ENCODE data around the gene SLC13A1.

The SLC13A1 gene

DNA sequence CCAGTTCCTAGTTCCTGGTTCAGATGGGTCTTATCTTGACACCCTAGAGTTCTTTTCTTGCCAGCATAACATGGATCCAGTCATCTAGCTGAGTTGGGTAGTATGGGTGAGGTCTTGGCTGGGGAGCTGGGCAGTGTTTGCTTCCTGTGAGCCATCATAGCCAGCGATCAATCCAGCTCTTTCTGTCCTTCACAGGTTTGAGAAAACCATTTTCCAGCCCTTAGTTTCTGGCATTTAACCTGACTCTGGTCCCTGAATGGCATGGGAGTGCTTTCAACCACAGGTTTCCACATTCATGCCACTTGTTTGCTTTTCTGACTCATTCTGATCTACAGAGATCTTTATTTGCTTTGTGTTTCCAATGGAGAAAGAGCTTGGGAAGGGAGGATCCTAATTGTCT, 8.6 kb downstream of the SLC13A1 start:
- H3K9ac ChIP-seq (ENCODE audit: low read length): no peak overlapping the region
- no peaks in the 10 kb centered on the region for H3K36me3 ChIP-seq (ENCODE audit: insufficient read depth, low read length)
- no peaks in the 10 kb centered on the region for H3K27me3 ChIP-seq (ENCODE audit: control insufficient read depth in 1 of 2, insufficient read depth in 2 of 2, low read length in 2 of 2)
- no peak overlapping the region for H3K27ac ChIP-seq (ENCODE audit: low read depth, low read length)
- H3K4me3 ChIP-seq (ENCODE audit: low read depth in 1 of 2, low read length in 2 of 2): no peak overlapping the region
- no peaks in the 10 kb centered on the region for H3K9me3 ChIP-seq (ENCODE audit: low read length)
- H3K4me1 ChIP-seq (ENCODE audit: insufficient read depth, low read length): no peaks in the 10 kb centered on the region

DNA sequence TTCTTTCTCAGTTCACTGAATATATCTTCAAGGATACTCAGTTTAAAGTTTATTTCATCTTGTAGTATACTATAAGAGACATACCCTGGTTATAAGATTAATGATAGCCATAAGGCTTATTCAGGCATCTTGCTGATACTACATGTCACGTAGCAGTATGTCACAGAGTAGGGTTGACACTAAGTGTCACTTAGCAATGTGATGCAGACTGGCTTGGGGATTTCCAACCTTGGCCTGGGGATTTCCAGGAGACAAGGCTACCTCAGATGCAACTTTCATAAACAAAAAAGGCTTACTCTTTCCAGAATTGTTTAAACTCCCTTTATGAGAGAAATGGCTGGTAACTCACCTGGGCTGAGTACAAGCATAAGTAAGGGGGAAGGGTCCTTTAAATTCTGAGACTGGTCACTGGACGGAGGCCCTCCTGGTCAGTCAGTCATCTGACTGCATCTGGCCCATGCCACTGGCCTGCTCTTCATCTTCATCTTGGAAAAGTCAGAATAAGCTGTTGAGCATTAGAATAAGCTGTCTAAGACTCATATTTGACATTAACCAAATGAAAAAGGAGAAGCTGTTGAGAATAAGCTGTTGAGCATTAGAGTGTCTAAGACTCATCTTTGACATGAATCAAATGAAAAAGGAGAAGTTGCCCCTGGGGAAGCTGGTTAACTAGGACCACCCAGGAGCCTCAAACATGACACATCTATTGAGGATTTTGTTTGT, 9.5 kb downstream of the SLC13A1 start:
- Histone ChIP-seq H3K4me1 (ENCODE audit: insufficient read depth, low read length) (no peaks in the 10 kb centered on the region), H3K36me3 (ENCODE audit: insufficient read depth, low read length) (no peaks in the 10 kb centered on the region), H3K27ac (ENCODE audit: low read depth, low read length) (no peak overlapping the region), H3K9me3 (ENCODE audit: low read length) (no peaks in the 10 kb centered on the region), H3K27me3 (ENCODE audit: control insufficient read depth in 1 of 2, insufficient read depth in 2 of 2, low read length in 2 of 2) (no peaks in the 10 kb centered on the region), H3K9ac (ENCODE audit: low read length) (no peak overlapping the region), H3K4me3 (ENCODE audit: low read depth in 1 of 2, low read length in 2 of 2) (no peak overlapping the region)

DNA sequence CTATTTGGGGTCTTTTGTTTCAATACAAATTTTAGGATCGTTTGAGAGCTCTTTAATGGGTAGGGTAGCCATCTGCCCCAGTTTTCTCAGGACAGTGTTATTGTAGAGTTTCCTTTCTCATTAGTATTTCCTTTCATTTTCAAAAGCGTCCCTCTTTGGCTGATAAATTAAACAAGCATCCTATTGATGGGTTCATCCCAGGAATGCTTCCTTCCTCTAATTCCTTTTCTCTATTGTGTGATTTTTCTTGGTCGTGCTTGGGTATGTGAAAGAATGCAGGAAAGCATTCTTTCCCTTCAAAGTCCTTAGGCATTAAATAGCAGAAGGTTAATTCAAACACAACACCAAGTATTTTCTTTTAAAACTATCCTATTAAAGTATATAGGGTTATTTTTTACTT, 14.0 kb downstream of the SLC13A1 start:
- H3K36me3 ChIP-seq (ENCODE audit: insufficient read depth, low read length): no peaks in the 10 kb centered on the region
- H3K9me3 ChIP-seq (ENCODE audit: low read length): no peaks in the 10 kb centered on the region
- no peaks in the 10 kb centered on the region for H3K4me1 ChIP-seq (ENCODE audit: insufficient read depth, low read length)

DNA sequence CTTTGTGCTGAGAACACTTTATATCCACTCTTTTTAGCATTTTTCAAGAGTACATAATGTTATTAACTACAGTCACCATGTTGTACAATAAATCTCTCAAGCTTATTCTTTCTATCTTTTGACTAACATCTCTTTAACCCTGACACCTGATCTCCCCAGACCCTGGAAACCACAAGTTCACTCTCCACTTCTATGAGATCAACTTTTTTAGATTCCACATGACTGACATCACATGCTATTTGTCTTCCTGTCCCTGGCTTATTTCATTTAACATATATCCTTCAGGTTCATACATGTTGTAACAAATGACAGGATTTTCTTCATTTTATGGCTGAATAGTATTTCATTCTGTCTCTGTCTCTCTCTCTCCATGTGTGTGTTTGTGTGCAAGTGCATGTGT, 15.5 kb downstream of the SLC13A1 start:
- H3K4me3 ChIP-seq (ENCODE audit: low read depth in 1 of 2, low read length in 2 of 2): no peak overlapping the region
- H3K36me3 ChIP-seq (ENCODE audit: insufficient read depth, low read length): no peaks in the 10 kb centered on the region
- no peaks in the 10 kb centered on the region for H3K9me3 ChIP-seq (ENCODE audit: low read length)
- H3K9ac ChIP-seq (ENCODE audit: low read length): no peak overlapping the region
- no peak overlapping the region for H3K27ac ChIP-seq (ENCODE audit: low read depth, low read length)
- no peaks in the 10 kb centered on the region for H3K4me1 ChIP-seq (ENCODE audit: insufficient read depth, low read length)
- no peaks in the 10 kb centered on the region for H3K27me3 ChIP-seq (ENCODE audit: control insufficient read depth in 1 of 2, insufficient read depth in 2 of 2, low read length in 2 of 2)

More for the DNA sequence above, 14.0 kb downstream of the SLC13A1 start:
- no peak overlapping the region for H3K27ac ChIP-seq (ENCODE audit: low read depth, low read length)
- no peak overlapping the region for H3K9ac ChIP-seq (ENCODE audit: low read length)
- no peaks in the 10 kb centered on the region for H3K27me3 ChIP-seq (ENCODE audit: control insufficient read depth in 1 of 2, insufficient read depth in 2 of 2, low read length in 2 of 2)
- no peak overlapping the region for H3K4me3 ChIP-seq (ENCODE audit: low read depth in 1 of 2, low read length in 2 of 2)

DNA sequence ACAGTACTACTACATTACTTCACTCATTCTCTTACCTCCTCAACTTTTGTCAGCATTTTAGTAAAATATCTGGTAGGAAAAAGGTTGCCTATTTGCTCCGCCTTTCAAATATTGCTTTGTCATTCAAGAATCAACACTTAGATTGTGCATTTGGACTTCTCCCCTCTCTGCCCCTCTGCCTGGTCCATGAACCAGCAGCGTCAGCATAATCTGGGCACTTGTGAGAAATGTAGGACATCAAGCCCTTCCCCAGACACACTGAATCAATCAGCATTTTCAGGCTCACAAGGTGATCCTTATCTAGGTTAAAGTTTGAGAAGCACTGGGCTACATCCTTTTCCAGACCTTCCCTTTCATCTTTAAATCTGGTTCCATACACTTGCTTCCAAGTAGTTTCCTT, 16.3 kb downstream of the SLC13A1 start:
- Histone ChIP-seq H3K4me1 (ENCODE audit: insufficient read depth, low read length) (no peaks in the 10 kb centered on the region), H3K9ac (ENCODE audit: low read length) (no peak overlapping the region), H3K27ac (ENCODE audit: low read depth, low read length) (no peak overlapping the region), H3K9me3 (ENCODE audit: low read length) (no peaks in the 10 kb centered on the region), H3K27me3 (ENCODE audit: control insufficient read depth in 1 of 2, insufficient read depth in 2 of 2, low read length in 2 of 2) (no peaks in the 10 kb centered on the region), H3K4me3 (ENCODE audit: low read depth in 1 of 2, low read length in 2 of 2) (no peak overlapping the region), H3K36me3 (ENCODE audit: insufficient read depth, low read length) (no peaks in the 10 kb centered on the region)

DNA sequence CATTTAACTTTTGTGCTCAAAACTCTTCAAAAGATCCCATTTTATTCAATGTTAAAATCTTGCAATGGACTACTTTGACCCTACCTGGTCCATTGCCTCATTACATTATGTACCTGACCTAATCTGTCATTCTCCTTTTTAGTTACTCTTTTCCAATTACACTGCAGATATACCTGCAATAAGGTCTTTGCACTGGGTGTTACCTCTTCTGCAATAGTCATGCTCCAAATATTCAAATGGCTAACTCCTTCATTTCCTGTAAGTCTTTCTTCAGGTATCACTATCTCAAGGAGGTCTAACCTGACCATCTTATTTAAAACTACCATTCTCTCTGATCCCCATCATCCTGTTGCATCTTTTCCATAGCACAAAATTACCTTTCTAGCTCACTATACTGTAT, 22.3 kb downstream of the SLC13A1 start:
- H3K4me1 ChIP-seq (ENCODE audit: insufficient read depth, low read length): no peaks in the 10 kb centered on the region
- H3K27me3 ChIP-seq (ENCODE audit: control insufficient read depth in 1 of 2, insufficient read depth in 2 of 2, low read length in 2 of 2): no peaks in the 10 kb centered on the region
- no peak overlapping the region for H3K4me3 ChIP-seq (ENCODE audit: low read depth in 1 of 2, low read length in 2 of 2)
- no peak overlapping the region for H3K27ac ChIP-seq (ENCODE audit: low read depth, low read length)
- no peaks in the 10 kb centered on the region for H3K36me3 ChIP-seq (ENCODE audit: insufficient read depth, low read length)
- no peaks in the 10 kb centered on the region for H3K9me3 ChIP-seq (ENCODE audit: low read length)
- no peak overlapping the region for H3K9ac ChIP-seq (ENCODE audit: low read length)

DNA sequence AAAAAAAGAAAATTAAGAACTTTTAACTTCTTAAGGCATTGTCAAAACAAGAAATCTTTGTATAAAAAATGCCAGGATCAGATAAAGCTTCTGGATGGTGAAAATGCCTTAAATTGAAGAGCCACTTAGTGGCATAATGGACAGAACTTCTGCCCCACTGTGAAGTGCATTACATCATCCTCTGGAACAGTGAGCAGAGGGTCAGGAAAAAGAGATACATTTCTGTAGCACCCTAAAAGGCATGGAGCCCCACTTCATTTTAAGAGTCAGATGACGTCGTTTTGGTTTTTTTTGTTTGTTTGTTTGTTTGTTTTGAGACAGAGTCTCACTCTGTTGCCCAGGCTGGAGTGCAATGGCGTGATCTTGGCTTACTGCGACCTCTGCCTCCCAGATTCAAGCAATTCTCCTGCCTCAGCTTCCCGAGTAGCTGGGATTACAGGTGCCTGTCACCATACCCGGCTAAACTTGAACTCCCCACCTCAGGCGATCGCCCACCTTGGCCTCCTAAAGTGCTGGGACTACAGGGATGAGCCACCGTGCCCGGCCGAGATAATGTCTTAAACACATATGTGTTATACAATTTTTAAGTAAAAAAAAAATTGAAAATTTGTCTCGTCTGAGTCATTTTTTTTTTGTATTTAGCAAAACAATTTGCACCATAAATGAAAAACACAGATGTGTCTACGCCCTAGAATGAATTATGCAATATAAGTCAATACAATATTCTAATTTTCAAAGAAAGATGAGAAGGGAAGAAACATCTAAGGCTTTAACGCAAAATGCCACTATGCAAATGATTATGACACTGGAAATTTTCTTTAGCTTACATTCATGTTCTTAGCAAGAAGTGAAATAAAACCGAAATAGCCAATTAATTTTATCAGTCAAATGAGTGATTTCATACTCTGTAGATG, 29.2 kb downstream of the SLC13A1 start:
- no peaks in the 10 kb centered on the region for H3K36me3 ChIP-seq (ENCODE audit: insufficient read depth, low read length)
- H3K9ac ChIP-seq (ENCODE audit: low read length): no peak overlapping the region
- H3K4me3 ChIP-seq (ENCODE audit: low read depth in 1 of 2, low read length in 2 of 2): no peak overlapping the region
- no peaks in the 10 kb centered on the region for H3K27me3 ChIP-seq (ENCODE audit: control insufficient read depth in 1 of 2, insufficient read depth in 2 of 2, low read length in 2 of 2)
- no peak overlapping the region for H3K27ac ChIP-seq (ENCODE audit: low read depth, low read length)
- no peaks in the 10 kb centered on the region for H3K4me1 ChIP-seq (ENCODE audit: insufficient read depth, low read length)
- H3K9me3 ChIP-seq (ENCODE audit: low read length): no peaks in the 10 kb centered on the region

DNA sequence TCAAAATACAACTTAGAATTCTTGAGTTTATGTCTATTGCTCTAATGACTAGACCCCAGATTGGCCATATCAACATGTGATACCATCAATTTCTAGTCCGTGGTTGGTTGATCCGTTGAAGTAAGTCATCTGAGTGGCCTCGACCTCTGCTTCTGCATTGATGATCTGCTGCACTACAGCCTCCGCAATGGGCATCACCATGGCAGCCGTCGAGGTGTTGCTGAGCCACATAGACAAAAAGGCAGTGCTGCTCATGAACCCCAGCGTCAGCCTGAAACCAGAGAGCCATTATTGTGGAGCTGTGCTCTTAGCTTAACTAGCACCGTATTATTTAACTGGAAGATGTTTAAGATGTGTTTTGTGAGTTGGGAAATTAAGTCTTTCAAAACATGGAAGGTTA, 30.7 kb downstream of the SLC13A1 start:
- Histone ChIP-seq H3K9me3 (ENCODE audit: low read length) (no peaks in the 10 kb centered on the region), H3K4me3 (ENCODE audit: low read depth in 1 of 2, low read length in 2 of 2) (no peak overlapping the region), H3K27me3 (ENCODE audit: control insufficient read depth in 1 of 2, insufficient read depth in 2 of 2, low read length in 2 of 2) (no peaks in the 10 kb centered on the region), H3K4me1 (ENCODE audit: insufficient read depth, low read length) (no peaks in the 10 kb centered on the region), H3K27ac (ENCODE audit: low read depth, low read length) (no peak overlapping the region), H3K9ac (ENCODE audit: low read length) (no peak overlapping the region), H3K36me3 (ENCODE audit: insufficient read depth, low read length) (no peaks in the 10 kb centered on the region)

DNA sequence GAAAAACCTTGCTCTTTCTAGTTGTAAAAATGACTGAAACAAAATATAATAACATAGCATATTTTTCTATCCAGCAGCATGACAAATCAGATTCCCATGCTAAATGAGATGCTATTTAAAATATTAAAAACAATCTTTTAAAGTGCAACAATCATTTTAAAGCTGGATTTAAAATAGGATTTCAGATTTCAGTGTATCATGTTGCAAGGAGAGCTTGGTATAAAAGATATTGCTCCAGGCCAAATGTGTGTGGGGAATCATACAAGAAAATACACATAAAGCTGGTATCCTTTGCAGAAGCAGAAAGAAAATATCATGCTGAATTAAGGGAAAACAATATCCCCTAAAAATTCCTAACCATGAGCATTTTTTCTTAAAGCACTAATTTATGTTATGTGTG, 42.2 kb downstream of the SLC13A1 start:
- H3K27me3 ChIP-seq (ENCODE audit: control insufficient read depth in 1 of 2, insufficient read depth in 2 of 2, low read length in 2 of 2): no peaks in the 10 kb centered on the region
- no peak overlapping the region for H3K27ac ChIP-seq (ENCODE audit: low read depth, low read length)
- no peak overlapping the region for H3K4me3 ChIP-seq (ENCODE audit: low read depth in 1 of 2, low read length in 2 of 2)
- no peak overlapping the region for H3K9ac ChIP-seq (ENCODE audit: low read length)
- no peaks in the 10 kb centered on the region for H3K9me3 ChIP-seq (ENCODE audit: low read length)
- H3K4me1 ChIP-seq (ENCODE audit: insufficient read depth, low read length): no peaks in the 10 kb centered on the region
- H3K36me3 ChIP-seq (ENCODE audit: insufficient read depth, low read length): no peaks in the 10 kb centered on the region

DNA sequence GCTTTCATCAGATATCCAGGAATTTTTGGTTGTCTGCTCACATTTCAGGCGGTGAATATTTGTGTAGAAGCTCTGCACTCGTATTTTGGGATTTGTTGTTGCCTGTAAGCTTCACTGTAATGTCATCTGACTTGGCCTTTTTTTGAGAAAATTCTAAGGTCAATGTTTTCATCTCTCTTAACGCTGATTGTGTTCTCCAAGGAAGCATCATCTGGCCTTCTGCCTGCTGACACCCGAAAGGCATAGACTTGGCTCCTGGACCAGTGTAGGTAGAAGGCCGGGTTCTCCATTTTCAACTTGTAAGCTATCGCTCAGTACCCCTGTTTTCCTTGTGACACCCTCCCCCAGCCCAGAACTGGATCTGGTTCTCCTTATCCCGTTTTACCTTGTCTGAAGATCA, 44.2 kb downstream of the SLC13A1 start:
- Histone ChIP-seq H3K4me1 (ENCODE audit: insufficient read depth, low read length) (no peaks in the 10 kb centered on the region), H3K27me3 (ENCODE audit: control insufficient read depth in 1 of 2, insufficient read depth in 2 of 2, low read length in 2 of 2) (no peaks in the 10 kb centered on the region), H3K9ac (ENCODE audit: low read length) (no peak overlapping the region), H3K27ac (ENCODE audit: low read depth, low read length) (no peak overlapping the region), H3K9me3 (ENCODE audit: low read length) (no peaks in the 10 kb centered on the region), H3K36me3 (ENCODE audit: insufficient read depth, low read length) (no peaks in the 10 kb centered on the region), H3K4me3 (ENCODE audit: low read depth in 1 of 2, low read length in 2 of 2) (no peak overlapping the region)

DNA sequence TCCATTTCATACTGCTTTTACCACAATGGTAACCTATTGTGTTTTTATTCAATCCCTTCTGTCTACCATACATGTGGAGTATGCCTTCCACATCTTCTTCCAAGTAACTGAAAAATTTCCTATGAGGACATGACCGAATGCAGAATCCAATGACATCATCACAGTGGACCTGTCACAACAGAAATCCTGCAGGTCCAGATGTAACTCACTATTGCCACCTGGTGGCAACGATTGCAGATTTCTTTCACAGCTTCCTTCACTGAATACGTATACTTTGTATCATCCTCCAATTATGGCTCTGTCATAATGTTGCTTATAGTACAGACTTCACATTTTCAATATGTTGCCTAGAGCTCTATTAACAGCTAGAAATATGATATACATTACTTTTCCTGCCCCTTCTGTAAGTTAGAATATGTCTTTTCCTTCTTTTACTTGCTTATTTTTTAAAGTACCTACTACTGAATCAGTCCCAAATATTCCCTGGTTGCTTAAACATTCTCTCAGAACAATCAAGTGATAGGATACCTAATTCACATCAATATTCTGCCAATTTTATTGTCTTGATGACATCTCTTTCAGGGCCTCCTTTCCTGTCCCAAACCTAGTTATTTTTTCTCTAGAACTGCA, 45.4 kb downstream of the SLC13A1 start:
- H3K9ac ChIP-seq (ENCODE audit: low read length): no peak overlapping the region
- H3K27me3 ChIP-seq (ENCODE audit: control insufficient read depth in 1 of 2, insufficient read depth in 2 of 2, low read length in 2 of 2): no peaks in the 10 kb centered on the region
- no peak overlapping the region for H3K27ac ChIP-seq (ENCODE audit: low read depth, low read length)
- H3K36me3 ChIP-seq (ENCODE audit: insufficient read depth, low read length): no peaks in the 10 kb centered on the region
- H3K4me1 ChIP-seq (ENCODE audit: insufficient read depth, low read length): no peaks in the 10 kb centered on the region
- H3K9me3 ChIP-seq (ENCODE audit: low read length): no peaks in the 10 kb centered on the region
- H3K4me3 ChIP-seq (ENCODE audit: low read depth in 1 of 2, low read length in 2 of 2): no peak overlapping the region

Measured in muscle layer of colon (tissue), 2 donors.